Stimulated activated CD4-positive, alpha-beta T cell treated with anti-CD3 and anti-CD28 coated beads, Interleukin-4, amount 100 ng/mL, for 48 hours (primary cell): Measurements from ENCODE around the gene TTLL12.
A peak's percentile ranks its signal among the peaks of the same experiment; 100 is the strongest.

ENCODE experiments used
- DNase-seq, 2 donors: peaks; one replicate each; pipeline ENCODE4 v3.0.0-alpha.2; 2020; ENCODE audit warnings: low read depth in 2 of 2

The TTLL12 gene

DNA sequence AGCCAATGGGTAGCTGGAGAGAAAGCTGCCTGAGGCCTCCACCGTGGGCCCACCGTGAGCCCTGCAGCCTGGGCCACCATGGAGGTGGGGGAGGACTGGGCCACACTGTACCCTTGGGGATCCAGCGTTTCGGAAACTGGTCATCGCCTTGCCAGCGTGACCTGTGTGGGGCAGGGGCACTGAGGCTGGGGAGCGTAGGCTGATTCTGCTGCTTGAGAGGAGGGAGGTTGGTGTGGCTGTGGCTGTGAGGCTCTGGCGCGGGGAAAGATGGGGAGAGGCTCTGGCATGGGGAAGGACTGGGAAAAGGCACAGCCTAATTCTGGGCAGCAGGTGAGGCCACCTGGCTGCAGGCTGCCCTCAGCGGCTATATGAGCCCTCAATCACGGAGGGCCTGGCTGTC is 12.6 kb upstream of the TTLL12 start:
- DNase-seq: no peak

DNA sequence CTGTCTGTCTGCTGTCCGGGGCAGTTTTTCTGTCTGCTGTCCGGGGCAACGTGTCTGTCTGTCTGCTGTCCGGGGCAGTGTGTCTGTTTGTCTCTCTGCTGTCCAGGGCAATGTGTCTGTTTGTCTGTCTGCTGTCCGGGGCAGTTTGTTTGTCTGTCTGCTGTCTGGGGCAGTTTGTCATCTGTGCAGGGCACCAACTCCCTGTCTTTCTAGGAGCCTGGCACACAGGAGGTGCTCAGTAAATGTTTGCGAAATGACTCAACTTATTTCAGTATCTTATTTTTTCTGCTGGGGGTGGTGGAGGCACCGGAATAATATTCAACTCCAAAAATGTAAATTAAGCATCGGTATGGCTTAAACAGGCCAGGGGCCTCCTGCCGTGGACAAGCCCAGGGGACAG is 12.0 kb upstream of the TTLL12 start:
- DNase-seq: no peak

DNA sequence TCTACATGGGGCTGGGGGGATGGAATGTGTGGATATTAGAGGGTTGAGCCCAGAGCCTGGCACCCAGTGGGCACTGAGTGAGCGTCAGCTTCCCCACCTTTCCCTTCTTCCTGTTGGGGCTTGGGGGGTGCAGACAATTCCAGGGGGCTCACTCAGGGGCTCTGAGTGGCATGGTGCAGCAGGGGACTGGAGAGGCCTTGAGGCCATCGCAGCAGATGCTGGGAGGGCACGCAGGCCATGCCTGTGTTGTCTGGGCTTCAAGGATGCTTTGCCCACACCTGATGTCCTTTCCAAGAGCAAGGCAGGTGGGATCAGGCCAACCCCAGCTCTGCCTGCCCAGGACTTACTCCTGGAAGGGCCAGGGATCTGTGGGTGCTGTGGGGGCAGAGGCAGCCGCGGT is 11.2 kb upstream of the TTLL12 start:
- no peak for DNase-seq

DNA sequence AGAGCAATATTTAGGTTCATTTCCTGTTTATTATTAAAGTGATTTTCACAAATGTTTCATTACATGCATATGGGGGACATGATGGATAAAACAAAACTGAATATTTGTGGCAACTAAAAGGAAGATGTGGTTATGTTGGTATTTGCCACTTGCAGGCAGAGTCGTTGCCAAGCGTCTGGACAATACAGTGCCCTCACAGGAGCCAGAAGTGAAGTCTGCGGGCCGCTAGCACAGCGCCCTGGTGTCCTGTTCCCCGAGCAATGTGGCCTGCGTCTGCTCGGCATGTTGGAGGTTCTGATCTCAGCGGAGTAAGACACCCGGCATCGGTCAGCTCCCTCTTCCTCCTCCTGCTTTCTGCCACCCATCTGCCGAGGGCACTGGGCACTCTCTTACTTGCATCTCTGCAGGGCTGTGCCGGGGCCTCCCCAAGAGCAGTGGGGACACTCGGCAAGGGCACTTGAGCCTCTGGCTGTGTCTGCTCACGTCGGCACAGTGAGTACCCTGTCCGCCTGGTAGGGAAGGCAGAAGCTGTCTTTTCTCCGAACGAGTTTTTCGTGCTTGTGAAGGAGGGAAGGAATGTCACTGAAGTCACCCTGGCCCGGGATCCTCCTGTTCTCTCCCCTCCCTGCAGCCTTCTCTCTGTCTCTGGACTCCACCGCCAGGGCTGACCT is 10.5 kb upstream of the TTLL12 start:
- DNase-seq: no peak

DNA sequence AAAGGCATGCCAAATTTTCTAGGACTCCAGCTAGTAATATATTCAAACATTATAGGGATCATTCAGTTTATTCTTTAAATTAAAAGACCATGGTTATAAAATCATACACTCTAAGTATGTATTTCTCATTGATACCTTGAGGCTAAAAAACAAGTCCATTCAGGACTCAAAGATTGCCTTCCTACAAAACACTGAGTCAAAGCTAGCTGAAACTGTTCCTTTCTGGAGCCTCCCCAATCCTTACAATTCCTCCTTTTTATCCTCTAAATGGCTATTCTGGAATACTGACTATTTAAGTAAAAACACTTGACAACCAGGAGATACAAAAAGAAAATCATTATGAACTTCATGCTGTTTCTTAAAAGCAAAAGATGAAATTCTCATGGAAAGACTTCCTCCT is 4.9 kb upstream of the TTLL12 start:
- DNase-seq: no peak

DNA sequence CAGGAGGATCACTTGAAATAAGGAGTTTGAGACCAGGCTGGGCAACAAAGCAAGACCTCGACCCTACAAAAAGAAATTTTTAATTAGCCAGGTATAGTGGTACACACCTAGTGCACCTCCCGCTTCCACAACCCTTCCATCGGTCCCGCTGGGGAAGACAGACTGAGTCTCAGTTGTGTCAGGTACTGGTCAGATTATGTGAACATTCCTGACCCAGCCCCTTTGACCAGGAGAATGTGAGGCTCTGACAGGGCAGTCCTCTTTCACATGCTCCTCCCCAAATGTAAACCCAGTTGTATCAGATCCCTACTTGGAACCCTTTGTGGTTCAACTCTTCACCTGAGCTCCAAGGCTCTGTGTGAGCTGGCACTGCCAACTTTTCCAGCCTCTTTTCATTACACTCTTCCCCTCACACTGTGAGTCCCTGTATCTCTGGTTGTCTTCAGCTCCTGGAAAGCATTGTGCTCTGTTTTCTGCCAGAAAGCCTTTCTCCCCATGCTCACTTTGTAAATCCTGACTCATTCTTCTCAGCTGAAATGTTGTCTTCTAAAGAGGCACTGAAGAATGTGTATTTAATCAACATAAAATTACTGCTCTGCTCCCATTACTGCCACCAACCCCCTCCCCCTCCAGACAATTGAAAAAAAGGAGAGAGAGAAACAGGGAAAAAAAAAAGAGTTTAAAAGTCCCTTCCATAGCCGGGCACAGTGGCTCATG is 2.1 kb upstream of the TTLL12 start:
- no peak for DNase-seq

DNA sequence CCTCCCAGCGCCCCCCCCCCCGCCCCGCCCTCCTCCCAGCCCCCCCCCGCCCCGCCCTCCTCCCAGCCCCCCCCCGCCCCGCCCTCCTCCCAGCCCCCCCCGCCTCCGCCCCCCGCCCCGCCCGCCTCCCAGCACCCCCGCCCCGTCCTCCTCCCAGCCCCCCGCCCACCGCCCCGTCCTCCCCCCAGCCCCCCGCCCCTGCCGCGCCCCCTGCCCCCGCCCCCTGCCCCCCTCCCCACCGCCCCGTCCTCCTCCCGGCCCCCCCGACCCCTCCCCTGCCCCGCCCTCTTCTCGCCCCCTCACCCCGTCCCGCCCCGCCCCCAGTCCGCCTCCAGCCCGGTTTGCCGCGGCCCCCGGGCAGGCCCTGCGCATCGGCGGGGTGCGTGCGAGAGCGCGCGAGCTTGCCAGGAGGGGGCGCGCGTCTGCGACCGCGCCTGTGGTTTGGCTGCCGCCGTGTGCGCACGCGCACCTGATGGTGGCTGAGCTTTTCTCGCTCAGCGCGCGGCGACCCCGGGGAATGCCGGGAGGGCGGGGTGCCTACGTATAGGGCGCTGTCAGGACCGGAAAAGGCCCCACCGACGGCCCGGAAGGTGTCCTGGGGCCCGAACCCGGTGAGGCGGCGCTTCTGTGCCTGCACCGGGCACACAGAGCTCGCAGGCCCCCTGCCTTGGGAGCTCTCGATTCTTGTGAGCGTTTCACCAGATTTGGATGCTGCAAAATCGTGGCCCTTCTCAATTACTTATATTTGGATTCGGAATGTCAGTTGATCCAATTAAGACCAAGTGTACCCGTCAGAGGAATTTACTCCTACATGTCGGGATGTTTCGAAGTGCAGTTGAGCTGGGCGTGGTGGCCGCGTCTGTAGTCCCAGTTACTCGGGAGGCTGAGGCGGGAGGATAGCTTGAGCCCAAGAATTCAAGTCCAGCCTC is 501 bp upstream of the TTLL12 start:
- DNase-seq: peak; percentile 93 to 94

DNA sequence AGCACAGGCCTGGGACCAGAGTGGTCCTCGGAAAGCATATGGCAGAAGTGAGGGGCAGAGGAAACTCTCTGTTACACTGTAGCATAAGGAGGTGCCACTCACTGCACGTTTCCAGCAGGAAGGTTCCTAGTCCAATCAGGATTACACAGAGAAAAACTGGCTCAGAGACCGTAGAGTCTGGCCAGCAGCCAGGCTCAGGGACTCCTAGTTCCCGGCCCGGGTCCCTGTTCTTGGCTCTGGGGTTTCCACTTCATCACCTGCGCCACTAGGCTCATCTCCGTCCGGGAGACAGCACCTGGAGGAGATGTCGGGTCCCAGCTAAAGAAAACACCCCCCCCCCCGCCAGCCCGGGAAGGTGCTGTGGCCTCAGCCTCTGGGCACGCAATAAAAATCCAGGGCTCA is 1.1 kb downstream of the TTLL12 start:
- DNase-seq: no peak

DNA sequence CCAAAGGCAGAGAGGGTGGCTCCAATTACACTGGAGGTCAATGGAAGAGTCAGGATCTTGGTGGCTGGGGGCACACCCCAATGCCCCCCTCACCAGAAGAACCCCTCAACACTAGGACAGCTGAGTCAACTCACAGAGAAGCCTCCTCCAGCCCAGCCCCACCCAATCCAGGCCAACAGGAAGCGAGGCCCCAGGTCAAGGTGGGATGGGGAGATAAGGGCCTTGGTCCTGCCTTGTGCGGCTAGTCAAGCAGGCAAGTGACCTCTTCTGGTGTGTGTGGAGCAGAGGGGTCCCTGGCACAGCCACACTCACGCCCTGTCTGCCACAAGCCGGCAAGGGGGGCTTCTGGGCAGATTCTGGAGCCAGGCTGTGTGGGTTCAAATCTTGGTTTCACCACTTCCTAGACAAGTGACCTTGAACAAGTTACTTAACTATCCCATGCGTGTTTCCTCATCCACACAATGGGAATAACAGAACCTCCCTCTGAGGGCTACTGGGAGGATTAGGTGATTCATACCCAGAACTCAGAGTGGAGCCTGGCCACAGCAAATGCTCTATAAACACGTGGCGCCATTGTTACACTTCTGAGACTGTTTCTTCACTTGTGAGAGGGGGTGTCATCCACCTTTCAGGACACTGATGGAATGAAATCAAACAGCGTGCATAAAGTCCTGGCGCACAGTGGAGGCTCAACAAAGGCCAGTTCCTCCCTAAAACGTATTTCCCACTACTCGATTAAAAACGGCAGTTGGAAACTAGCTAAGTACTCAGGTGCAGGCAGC is 3.2 kb downstream of the TTLL12 start:
- DNase-seq: no peak

DNA sequence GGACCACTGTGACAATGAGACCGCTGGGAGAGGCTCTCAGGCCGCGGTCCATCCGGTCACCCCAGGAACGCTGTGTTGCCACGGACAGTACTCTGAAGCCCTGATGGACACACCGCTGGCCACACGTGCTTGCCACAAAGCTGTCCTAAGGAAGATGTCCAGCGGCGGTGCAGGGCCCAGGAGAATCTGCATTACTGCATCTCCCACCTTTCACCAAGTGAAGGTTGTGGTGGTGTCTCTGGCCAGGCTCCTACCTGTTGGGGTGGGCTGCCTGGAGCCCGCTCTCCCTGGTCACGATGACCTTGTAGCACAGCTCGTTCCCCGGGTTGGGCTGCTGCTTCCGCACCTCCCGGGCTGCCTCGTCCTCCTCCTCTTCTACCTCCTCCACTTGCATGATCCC is 4.2 kb downstream of the TTLL12 start:
- DNase-seq: no peak

DNA sequence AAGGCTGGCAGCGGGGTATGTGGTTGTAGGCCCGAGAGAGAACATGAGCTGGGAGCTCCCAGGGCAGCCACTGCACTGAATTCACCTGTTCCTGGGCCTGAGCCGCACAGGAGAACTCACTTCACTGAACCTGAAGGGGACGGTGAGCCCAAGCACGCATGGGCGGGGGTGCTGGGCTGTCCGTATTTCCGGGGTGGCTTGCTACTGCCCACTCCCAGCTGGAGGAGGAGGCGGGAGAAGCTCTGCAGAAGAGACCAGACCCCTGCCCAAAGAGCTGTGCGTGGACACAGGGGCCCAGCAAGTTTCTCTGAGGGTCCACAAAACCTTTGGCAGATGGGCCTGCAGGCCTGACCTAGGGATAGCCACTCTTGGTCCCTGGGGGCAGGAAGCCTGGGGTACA is 4.8 kb downstream of the TTLL12 start:
- no peak for DNase-seq

DNA sequence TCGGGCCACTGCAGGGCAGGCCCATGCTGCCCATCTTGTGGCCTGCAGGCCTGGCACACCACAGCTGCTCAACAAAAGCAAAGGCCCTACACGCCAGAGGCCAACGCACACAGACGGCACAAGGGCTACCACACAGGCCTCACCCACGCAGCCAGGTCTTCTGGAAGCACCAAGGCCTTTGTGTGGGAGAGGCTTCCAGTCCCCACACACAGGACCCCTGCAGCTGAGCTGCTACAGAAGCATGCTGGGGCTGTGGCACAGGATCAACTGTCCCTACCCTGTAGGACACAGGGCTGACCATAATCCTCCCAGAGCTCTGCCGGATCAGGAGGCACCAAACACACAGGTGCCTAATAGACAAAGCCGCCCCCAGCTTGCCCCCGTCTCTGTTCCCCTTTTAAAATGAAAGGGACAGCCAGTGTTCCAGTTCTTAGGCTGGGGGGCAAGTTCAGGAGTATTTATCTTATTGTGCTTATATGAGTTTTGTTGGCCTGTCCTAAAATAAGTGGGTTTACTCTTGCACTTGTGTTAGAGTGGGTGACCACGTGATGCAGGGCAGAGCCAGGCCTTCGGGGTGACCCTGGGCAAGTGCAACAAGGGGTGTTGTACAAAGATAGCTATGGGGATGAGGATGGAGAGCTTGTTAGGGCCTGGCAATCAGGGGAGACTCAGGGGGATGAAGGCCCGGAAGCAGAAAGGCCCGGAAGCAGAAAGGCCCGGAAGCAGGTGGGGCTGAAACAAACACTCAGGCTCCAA is 5.4 kb downstream of the TTLL12 start:
- no peak for DNase-seq

DNA sequence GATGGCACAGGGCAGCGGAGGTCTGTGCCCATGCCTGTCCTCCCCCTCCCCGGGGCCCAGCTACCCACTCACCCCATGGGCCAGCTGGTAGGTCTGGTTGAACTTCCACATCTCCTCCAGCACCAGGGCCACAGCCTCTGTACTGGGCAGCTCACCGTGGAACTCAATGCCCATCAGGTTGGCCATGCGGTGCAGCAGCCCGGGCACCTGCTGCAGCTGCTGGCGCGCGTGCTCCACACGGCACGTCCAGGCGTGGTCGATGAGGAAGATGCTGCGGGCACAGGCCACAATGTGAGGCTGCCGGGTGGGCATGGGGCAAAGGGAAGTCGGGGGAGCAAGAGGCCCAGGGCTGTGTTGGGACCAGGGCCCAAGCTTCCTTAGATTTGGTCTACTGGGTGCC is 6.3 kb downstream of the TTLL12 start:
- DNase-seq: no peak

DNA sequence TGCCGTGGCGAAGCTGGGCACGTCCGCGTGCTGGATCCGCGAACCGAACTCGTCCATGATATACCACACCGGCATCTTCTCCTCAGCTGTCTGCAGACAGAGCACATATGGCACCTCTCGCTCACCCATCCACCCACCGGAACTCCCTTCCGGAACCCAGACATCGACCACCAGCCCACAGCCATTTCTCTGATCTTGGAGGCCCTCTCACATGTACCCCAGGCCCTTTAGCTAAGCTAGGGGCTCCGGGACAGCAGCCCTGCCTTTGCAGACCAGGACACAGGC is 7.1 kb downstream of the TTLL12 start:
- no peak for DNase-seq

DNA sequence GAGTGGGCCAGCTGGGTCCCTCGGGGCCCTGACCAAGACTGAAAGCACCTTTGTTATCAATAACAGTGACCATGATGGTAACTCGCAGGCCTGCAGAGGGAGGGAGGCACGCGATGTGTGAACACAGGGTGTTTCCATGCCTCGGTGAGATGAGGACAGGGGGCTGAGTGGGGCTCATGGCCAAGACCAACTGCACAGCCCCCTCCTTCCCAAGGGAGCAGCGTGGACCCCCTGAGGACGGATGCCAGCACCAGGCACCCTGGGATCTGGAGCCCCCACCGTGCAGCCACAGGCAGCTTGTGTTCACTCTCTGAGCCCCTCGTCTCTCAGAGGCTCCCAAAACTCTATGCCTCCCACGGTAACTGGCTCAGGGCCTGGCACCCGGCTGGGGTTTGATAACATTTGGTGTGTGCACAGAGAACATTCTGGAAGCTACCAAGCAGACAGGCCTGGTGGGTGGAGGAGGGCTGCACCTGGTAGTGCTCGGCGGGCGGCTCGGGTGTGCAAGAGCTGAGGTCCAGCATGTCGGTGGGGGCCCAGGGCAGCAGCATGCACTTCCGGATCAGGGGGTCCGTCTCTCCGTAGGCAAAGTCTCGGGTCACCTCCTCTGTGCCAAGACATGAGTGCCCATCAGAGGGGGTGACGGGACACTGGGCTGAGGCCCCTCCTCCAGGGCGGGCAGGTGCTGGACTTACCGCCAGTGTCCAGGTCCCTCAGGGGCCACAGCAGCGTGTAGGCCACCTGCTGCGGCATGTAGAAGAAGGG is 7.6 kb downstream of the TTLL12 start:
- DNase-seq: no peak

DNA sequence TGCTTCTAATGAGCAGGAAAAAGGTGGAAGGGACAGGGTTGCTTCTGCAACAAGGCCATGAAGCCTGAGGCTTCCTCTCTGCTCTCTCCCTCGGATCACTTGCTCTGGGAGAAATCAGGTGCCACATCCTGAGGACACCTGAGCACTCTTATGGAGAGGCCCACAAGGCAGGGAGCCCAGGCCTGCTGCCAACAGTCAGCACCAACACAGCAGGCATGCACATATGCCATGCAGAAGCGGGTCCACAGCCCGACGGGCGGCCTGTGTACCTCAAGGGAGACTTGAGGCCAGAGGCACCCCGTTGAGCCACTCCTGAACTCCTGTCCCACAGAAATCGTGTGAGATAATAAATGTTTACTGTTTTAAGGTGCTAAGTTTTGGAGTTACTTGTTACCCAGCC is 9.5 kb downstream of the TTLL12 start:
- DNase-seq: no peak

DNA sequence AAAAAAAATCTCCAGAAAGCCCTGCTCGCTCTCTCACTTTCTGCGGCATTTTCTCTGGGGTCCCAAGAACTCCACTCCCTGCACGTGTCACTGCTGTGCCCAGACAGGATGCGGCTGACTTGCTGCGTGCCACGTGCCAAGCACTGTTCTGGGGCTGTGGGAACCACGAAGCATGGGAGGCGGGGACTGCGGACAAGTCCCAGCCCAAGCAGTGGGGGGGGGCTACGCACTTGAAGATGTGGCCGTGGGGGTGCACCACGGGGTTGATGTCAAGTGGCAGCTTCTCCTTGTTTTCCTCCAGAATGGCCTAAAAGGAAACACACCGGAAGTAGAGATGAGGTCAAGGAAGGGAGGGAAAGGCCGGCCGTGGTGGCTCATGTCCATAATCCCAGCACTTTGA is 10.8 kb downstream of the TTLL12 start:
- no peak for DNase-seq

DNA sequence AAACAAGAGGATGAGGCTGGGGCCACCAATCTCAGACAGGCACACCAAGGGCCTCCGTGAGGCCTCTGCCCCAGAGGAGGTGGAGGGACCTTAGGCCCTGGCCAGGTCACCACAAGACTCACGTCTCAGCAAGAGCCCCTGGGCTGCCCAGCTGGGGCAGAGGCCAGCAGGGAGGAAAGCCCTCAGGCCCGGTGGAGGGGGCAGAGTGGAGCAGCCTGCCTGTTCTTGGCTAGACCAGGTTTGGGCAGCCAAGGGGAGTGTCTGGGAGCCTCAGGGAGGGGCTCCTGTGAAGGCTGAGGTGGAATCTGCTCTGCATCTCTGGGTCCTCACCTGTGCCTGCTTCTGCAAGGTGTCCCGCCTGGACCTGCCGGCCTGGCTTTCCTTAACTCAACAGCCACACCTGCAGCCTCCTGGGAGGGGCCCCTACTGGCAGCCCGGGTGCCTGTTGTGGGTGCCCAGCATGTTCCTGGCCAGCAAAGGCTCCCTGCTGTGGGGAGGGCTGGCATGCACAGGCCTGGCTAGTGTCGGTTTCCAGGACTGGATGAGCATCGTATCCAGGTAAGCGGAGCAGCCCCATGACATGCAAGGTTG is 11.9 kb downstream of the TTLL12 start:
- DNase-seq: no peak

DNA sequence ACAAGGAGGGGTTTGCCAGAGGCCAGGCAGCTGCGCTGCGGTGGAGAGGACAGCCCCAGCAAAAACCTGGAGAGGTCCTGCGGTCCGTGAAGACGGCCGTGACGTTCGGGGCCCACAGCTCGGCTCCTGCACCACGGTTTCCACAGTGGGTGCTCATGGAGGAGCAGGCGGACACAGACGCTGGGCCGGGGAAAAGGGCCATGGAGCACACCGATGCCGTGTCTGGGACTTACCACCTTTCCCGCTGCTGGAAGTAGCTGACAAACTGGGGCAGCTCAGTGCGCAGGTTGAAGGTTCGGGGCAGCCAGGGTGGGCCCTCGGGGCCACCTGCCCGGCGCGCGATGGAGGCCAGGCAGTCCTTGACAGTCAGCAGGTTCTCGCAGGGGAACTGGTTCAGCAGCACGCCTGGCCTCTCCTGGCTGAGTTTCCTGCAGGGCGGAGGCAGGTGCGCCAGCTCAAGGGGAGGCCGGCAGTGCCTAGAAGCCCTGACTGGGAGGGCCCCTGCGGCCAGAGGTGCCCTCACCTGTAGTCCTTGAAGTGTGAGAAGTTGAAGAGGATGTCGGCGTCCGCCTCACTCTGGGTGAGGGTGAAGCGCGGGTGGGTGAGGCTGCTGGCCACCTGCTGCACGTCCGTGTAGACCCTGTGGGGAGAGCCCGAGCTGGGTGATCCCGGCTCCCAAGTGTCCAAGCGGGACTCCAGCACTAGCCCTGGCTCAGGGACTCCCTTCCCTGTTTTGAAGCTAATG is 12.8 kb downstream of the TTLL12 start:
- DNase-seq: no peak

DNA sequence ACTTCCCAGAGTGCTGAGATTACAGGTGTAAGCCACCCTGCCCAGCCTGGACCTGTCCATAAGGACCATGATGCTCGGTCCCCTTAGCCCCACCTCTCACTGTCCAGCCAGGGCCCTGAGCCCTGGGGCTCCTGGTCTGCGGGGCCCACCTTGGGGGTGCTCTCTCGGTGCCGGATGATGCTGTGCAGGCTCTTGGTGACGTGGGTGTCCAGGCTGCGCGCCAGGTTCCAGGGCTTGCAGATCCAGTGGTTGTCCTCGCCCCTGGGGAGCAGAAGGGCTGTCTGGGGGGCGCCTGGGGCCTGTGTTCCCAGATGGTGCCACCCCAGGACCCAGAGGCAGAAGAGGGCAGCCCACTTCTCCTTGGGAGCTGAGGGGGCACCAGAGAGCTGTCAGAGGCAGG is 13.4 kb downstream of the TTLL12 start:
- no peak for DNase-seq
